ENCODE results near the gene PAX5.

PAX5 gene

DNA sequence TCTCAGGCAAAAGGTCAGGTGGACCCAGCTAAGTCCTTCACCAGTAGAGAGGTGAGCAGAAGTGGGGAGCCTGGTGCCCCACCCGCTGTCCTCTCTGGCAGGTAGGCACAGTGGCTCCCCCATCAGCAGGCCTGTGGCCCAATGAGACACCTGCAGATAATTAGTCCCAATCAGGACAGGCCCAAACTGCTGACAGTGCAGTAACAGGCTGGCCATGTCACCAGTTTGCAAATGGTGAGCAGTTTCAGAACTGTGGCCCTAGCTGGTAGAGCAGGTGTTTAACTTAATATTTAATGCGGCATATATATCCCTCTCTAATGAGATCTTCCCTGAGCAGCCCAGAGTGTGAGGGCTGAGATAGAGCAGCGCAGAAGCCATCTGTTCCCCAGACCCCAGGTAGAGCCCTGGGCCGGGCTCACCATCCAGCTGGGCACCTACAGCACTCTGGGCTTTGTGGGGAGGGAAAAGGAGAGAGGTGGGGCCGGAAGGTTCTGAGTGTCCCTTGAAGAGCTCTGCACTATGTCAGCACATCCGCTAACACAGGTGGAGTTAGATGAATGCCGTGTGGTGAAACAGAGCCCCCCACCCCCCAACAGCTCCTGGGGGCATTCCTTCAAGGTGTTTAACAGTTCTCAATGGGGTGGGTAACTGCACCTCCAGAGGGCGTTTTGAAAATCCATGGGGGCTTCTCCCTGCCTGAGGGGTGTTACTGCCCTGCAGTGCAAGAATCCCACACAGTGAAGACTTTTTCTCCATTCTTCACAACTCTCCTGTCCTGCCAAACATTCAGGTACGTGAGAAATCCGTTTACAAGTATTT, 120.5 kb downstream of the PAX5 start:
- Histone ChIP-seq H3K9me3 (ENCODE audit: severe bottlenecking) (no peaks in the 10 kb centered on the region), H3K27ac (no peak overlapping the region), H3K4me3 (ENCODE audit: low read depth, low read length) (no peak overlapping the region), H3K36me3 (peaks cover 19% of the 10 kb centered on the region), H3K27me3 (ENCODE audit: insufficient read depth, low read depth, severe bottlenecking) (no peaks in the 10 kb centered on the region)
- TF ChIP-seq, protein P1, sequence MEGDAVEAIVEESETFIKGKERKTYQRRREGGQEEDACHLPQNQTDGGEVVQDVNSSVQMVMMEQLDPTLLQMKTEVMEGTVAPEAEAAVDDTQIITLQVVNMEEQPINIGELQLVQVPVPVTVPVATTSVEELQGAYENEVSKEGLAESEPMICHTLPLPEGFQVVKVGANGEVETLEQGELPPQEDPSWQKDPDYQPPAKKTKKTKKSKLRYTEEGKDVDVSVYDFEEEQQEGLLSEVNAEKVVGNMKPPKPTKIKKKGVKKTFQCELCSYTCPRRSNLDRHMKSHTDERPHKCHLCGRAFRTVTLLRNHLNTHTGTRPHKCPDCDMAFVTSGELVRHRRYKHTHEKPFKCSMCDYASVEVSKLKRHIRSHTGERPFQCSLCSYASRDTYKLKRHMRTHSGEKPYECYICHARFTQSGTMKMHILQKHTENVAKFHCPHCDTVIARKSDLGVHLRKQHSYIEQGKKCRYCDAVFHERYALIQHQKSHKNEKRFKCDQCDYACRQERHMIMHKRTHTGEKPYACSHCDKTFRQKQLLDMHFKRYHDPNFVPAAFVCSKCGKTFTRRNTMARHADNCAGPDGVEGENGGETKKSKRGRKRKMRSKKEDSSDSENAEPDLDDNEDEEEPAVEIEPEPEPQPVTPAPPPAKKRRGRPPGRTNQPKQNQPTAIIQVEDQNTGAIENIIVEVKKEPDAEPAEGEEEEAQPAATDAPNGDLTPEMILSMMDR (IDR thresholded peaks at IDR 0.05; ENCODE audit: low read depth, low read length), result peak; percentile 35; the same call in 1 of the 2 replicates
- DNase-seq, result no peak

DNA sequence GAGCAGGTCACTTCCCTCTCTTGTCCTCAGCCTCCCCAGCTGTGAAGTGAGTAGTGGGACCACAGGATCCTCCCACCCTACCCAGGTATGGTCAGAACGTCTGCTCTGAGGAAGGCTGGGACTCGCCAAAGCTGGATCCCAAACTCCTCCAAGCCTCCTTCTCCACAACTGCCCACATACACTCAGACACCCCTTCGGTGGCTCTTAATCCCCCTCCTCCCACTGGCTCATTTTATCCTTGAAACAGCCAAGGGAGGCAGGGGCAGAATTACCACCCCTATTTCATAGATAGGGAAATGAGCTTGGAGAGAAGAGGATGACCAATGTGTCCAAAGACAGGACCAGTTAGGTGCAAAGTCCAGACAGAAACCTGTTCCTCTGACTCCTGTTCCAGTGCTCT, 121.4 kb downstream of the PAX5 start:
- no peak overlapping the region for H3K4me3 ChIP-seq (ENCODE audit: low read depth, low read length)
- DNase-seq, result no peak
- H3K27me3 ChIP-seq (ENCODE audit: insufficient read depth, low read depth, severe bottlenecking), result no peaks in the 10 kb centered on the region
- H3K27ac ChIP-seq, result no peak overlapping the region
- TF ChIP-seq, protein P1 (IDR thresholded peaks at IDR 0.05; ENCODE audit: low read depth, low read length), result no peak
- H3K9me3 ChIP-seq (ENCODE audit: severe bottlenecking), result no peaks in the 10 kb centered on the region
- H3K36me3 ChIP-seq, result peaks cover 17% of the 10 kb centered on the region

DNA sequence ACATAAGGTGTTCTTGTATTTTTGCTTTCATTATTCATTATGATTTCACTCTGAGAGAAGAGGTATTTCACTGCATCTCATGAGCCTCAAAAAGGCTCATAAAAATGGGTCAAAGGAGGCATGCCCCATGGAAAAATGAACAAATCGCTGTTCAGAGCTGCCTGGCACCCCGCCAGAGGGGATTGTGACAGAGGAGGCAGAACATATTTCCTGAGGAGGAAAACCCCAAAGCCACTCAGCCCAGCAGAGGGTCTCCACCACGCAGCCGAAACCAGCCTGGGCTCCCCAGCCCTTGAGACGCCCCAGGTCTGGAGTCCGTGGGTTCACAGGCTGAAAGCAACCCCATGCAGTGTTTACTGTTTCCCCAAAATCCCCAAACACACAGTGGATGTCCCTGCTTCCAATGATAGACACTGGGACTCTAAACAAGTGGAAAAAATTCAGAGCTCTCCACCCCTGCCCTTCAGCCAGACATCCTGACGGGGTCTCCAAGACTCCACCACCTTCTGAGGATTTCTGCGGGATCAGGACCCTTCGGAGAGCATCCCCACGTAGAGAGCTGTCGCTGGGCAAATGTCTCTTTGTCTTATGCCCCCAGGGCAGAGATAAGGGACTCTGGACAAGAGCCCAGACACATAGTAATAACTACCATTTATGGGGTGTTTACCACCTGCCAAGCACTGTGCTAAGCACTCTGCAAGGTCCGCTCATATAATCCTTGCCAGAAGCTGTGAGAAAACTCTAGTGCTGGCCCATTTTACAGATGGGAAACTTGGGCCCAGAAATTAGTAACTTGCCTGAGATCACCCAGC, 122.3 kb downstream of the PAX5 start:
- Histone ChIP-seq H3K27ac (no peak overlapping the region), H3K27me3 (ENCODE audit: insufficient read depth, low read depth, severe bottlenecking) (no peaks in the 10 kb centered on the region), H3K4me3 (ENCODE audit: low read depth, low read length) (no peak overlapping the region), H3K36me3 (peaks cover 20% of the 10 kb centered on the region), H3K9me3 (ENCODE audit: severe bottlenecking) (no peaks in the 10 kb centered on the region)
- TF ChIP-seq, protein P1 (IDR thresholded peaks at IDR 0.05; ENCODE audit: low read depth, low read length), result no peak
- DNase-seq, result no peak

DNA sequence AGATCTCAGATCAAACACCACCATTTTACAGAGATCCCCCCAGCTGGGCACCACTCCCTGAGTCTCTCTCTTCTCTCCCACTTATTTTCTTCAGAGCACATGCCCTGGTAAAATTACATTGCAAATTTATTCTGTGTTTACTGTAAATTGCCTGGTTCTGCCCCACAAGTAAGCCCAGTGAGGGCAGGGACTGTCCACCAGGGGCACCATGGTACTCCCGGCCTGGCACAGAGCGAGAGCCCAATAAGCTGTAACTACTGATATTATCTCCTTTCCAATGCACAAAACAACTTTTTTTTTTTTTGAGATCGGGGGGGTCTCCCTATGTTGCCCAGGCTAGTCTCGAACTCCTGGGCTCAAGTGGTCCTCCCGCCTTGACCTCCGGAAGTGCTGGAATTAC, 123.0 kb downstream of the PAX5 start:
- Histone ChIP-seq H3K4me3 (ENCODE audit: low read depth, low read length) (no peak overlapping the region), H3K27me3 (ENCODE audit: insufficient read depth, low read depth, severe bottlenecking) (no peaks in the 10 kb centered on the region), H3K9me3 (ENCODE audit: severe bottlenecking) (no peaks in the 10 kb centered on the region), H3K27ac (no peak overlapping the region), H3K36me3 (peaks cover 21% of the 10 kb centered on the region)
- no peak for DNase-seq
- TF ChIP-seq, protein P1 (IDR thresholded peaks at IDR 0.05; ENCODE audit: low read depth, low read length), result no peak

DNA sequence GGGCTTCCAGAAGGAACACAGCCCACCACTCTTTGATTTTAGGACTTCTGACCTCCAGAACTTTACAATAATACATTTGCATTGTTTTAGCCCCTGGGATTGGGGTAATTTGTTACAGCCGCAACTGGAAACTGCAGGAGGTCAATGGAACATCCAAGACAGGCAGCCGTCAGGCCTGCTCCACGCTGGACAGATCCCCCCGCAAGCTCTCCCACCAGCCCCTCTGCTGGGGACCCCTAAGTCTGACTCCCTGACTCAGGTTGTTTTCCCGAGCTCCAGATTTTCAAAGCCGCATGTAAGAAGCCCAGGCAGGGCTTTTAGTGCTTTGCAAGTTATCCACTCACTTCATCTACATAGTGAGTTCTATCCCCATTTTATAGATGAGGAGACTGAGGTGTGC, 127.6 kb downstream of the PAX5 start:
- no peak for DNase-seq
- H3K9me3 ChIP-seq (ENCODE audit: severe bottlenecking), result no peaks in the 10 kb centered on the region
- TF ChIP-seq, protein P1 (IDR thresholded peaks at IDR 0.05; ENCODE audit: low read depth, low read length), result no peak
- H3K4me3 ChIP-seq (ENCODE audit: low read depth, low read length), result no peak overlapping the region
- no peak overlapping the region for H3K27ac ChIP-seq
- H3K36me3 ChIP-seq, result peaks cover 31% of the 10 kb centered on the region
- no peaks in the 10 kb centered on the region for H3K27me3 ChIP-seq (ENCODE audit: insufficient read depth, low read depth, severe bottlenecking)
